ENCODE results near the gene AHCYL1. TPM values are rescaled to one million over a fixed set of nuclear protein-coding genes. Genes with fewer than 3 reads are reported as not detected.

Gene AHCYL1
- total and polyA plus RNA-seq, 2 of the 8 experiments (the other 6 are each of a cell fraction or from before 2014, with no cell fraction given), result 64.5 to 95.9 TPM

DNA sequence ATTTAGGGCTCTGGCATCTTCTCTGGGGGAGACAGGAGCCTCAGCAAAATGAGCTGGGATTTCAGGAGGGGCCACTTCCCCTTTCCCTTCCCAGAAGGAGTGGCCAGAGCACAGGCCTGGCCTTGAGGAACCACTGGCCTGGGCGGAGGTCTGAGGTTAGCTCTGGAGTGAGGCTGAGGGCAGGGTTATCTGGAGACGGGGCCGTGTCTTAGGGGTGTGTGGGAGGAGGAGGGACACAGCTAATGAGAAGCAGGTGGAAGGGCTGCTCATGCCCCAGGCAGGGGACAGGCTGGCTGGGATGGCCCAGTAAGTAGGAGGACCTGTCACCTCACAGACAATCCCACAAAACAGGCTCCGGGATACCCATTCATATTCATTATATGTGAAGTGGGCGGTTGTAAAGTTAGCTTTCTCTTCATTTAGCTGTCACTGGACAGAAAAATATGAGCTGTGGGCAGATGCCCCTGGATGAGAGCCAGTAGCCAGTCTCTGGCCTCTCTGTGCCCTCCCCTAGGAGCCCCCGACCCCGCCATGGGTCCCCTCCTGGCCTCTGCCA is 73.5 kb downstream of the AHCYL1 start (continued):
- TF ChIP-seq, protein P1, sequence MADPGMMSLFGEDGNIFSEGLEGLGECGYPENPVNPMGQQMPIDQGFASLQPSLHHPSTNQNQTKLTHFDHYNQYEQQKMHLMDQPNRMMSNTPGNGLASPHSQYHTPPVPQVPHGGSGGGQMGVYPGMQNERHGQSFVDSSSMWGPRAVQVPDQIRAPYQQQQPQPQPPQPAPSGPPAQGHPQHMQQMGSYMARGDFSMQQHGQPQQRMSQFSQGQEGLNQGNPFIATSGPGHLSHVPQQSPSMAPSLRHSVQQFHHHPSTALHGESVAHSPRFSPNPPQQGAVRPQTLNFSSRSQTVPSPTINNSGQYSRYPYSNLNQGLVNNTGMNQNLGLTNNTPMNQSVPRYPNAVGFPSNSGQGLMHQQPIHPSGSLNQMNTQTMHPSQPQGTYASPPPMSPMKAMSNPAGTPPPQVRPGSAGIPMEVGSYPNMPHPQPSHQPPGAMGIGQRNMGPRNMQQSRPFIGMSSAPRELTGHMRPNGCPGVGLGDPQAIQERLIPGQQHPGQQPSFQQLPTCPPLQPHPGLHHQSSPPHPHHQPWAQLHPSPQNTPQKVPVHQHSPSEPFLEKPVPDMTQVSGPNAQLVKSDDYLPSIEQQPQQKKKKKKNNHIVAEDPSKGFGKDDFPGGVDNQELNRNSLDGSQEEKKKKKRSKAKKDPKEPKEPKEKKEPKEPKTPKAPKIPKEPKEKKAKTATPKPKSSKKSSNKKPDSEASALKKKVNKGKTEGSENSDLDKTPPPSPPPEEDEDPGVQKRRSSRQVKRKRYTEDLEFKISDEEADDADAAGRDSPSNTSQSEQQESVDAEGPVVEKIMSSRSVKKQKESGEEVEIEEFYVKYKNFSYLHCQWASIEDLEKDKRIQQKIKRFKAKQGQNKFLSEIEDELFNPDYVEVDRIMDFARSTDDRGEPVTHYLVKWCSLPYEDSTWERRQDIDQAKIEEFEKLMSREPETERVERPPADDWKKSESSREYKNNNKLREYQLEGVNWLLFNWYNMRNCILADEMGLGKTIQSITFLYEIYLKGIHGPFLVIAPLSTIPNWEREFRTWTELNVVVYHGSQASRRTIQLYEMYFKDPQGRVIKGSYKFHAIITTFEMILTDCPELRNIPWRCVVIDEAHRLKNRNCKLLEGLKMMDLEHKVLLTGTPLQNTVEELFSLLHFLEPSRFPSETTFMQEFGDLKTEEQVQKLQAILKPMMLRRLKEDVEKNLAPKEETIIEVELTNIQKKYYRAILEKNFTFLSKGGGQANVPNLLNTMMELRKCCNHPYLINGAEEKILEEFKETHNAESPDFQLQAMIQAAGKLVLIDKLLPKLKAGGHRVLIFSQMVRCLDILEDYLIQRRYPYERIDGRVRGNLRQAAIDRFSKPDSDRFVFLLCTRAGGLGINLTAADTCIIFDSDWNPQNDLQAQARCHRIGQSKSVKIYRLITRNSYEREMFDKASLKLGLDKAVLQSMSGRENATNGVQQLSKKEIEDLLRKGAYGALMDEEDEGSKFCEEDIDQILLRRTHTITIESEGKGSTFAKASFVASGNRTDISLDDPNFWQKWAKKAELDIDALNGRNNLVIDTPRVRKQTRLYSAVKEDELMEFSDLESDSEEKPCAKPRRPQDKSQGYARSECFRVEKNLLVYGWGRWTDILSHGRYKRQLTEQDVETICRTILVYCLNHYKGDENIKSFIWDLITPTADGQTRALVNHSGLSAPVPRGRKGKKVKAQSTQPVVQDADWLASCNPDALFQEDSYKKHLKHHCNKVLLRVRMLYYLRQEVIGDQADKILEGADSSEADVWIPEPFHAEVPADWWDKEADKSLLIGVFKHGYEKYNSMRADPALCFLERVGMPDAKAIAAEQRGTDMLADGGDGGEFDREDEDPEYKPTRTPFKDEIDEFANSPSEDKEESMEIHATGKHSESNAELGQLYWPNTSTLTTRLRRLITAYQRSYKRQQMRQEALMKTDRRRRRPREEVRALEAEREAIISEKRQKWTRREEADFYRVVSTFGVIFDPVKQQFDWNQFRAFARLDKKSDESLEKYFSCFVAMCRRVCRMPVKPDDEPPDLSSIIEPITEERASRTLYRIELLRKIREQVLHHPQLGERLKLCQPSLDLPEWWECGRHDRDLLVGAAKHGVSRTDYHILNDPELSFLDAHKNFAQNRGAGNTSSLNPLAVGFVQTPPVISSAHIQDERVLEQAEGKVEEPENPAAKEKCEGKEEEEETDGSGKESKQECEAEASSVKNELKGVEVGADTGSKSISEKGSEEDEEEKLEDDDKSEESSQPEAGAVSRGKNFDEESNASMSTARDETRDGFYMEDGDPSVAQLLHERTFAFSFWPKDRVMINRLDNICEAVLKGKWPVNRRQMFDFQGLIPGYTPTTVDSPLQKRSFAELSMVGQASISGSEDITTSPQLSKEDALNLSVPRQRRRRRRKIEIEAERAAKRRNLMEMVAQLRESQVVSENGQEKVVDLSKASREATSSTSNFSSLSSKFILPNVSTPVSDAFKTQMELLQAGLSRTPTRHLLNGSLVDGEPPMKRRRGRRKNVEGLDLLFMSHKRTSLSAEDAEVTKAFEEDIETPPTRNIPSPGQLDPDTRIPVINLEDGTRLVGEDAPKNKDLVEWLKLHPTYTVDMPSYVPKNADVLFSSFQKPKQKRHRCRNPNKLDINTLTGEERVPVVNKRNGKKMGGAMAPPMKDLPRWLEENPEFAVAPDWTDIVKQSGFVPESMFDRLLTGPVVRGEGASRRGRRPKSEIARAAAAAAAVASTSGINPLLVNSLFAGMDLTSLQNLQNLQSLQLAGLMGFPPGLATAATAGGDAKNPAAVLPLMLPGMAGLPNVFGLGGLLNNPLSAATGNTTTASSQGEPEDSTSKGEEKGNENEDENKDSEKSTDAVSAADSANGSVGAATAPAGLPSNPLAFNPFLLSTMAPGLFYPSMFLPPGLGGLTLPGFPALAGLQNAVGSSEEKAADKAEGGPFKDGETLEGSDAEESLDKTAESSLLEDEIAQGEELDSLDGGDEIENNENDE (IDR thresholded peaks at IDR 0.05; ENCODE audit: insufficient replicate concordance, low read length), result no peak
- no peak for TF ChIP-seq CBX5 (IDR thresholded peaks at IDR 0.05; ENCODE audit: low read depth, low read length)
- TF ChIP-seq BACH1 (IDR thresholded peaks at IDR 0.05; ENCODE audit: low read length), result no peak
- TF ChIP-seq POLR2AphosphoS5 (IDR thresholded peaks at IDR 0.05; ENCODE audit: low read depth, low read length), result no peak

Measured in H1 (cell line).